HG03520 (cell line): ENCODE results near the gene ZC3H13.

Experiments used
- ATAC-seq: cut with Tn5 transposase; IDR thresholded peaks from one replicate; pipeline ENCODE4 v1.9.1; 2021; ENCODE audit warnings: mild to moderate bottlenecking, moderate library complexity; ENCODE audit not compliant: unreplicated experiment

ZC3H13 gene

GRCh38 chr13:46052319-46053161, at the start of gene ZC3H13:
Gene ZC3H13 (minus strand): TSS chr13:46052746. CDS start chr13:46045507, 7,239 bp downstream.
- ATAC-seq = peak; percentile 98

DNA sequence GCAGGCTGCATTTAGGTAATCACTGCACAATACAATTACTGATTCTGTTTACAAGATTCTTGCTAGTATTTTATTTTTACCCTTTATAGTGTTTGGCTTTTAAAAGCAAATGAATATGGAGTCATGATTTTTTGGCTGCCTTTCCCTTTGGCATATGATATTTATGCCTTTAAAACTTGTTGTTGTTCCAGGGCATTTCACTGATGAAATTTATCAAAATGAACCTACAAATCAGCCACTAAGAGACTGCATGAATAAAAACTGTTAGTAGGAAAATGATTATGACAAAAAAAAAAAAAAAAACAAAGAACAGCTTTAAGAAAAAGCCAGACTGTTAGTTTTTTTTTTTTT, 49.7 kb upstream of the ZC3H13 start:
- no peak for ATAC-seq

GRCh38 chr13:46101484-46102254, 49.1 kb upstream of the ZC3H13 start:
- no peak for ATAC-seq

- no peak for ATAC-seq
Measured at GRCh38 chr13:46101002-46101401, 48.5 kb upstream of the ZC3H13 start.

GRCh38 chr13:46100191-46100815, 47.8 kb upstream of the ZC3H13 start:
- peak; percentile 45 for ATAC-seq

GRCh38 chr13:46097663-46098062, 45.1 kb upstream of the ZC3H13 start:
- no peak for ATAC-seq

DNA sequence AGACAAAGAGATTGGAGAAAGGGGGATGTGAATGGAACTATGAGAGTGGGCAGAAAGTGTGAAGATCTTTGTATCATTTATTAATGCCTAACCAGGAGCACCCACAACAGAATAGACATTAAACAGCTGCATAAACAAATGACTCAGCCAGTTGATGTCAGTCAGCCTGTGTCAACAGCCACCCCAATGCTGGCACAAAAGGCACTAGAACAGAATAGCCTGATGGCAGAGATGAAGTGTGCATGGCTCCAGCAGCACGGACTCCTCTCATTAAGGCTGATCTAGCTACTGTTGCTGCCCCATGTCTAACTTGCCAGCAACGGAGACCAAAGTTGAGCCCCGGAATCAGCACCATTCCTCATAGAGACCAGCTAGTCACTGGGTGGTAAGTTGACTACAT, 44.5 kb upstream of the ZC3H13 start:
- ATAC-seq = no peak

GRCh38 chr13:46094478-46094877, 41.9 kb upstream of the ZC3H13 start:
- ATAC-seq = no peak

DNA sequence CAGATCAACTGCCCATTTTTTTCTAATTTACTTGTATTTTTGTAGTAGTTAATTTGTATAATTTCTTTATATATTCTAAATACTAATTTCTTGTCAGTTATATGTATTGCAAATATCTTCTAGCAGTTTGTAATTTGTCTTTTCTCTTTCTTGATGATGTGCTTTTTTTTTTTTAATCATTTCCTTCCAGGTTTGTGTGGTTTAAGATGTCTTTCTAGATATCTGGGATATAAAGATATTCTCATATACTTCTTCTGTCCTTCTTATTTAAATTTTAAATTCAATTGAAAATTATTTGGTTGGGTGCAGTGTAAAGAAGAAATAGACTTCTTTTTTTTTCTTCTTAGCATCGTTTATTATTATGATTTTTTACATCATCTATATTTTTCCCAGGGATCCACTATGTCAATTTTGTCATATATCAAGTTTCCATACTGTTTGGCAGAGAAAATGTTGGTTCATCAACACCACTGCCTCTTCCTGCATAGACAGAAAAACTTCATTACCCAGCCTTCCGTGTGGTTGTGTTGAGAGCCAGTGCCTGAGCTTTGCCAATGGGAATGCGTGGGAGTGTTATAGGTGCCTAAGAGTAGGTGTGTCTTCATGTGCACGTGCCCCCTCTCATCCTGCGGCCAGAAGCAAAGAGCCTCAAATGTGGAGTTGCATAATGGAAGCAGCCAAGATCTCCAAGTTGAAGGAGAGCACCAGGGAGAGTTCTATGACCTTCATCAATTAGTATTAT, 36.4 kb upstream of the ZC3H13 start:
- no peak for ATAC-seq

DNA sequence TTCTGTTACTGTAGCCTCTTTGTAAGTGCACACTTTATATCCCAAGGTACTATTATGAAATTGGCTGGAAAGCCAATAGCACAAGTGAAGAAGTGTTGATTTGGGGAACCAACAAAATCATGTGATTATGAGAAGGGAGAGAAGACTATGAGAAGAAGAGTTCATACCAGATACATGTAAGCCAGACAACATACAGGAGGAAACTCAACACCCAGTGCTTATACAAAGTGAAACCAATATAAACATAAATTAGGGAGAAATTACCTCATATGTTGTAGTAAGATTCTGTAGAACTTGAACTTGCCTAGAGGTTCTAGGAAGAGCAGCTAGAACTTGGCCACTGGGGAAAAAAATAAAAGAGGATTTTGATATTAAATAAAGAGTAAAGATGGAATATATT, 34.9 kb upstream of the ZC3H13 start:
- no peak for ATAC-seq

DNA sequence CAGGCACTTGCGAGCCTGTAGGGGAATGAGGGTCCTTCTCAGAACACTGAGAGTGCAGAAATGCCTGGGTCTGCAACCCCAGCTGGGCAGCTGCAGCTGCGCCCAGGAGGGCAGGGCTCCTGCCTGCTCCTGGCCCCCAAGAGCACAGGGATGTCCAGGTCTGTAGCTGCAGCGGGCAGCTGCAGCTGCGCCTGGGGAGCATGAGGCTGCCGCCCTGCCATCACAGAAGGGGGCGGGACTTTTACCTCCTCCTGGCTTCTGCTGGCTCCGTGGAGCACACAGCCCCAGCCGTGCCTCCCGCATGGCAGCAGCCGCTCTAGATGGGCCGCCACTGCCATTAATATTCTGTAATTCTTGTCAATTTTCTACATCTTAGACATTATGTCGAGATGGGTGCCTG, 34.4 kb upstream of the ZC3H13 start:
- no peak for ATAC-seq

- ATAC-seq = no peak
Measured at GRCh38 chr13:46086421-46086922, 33.9 kb upstream of the ZC3H13 start.

GRCh38 chr13:46085737-46086136, 33.2 kb upstream of the ZC3H13 start:
- no peak for ATAC-seq

DNA sequence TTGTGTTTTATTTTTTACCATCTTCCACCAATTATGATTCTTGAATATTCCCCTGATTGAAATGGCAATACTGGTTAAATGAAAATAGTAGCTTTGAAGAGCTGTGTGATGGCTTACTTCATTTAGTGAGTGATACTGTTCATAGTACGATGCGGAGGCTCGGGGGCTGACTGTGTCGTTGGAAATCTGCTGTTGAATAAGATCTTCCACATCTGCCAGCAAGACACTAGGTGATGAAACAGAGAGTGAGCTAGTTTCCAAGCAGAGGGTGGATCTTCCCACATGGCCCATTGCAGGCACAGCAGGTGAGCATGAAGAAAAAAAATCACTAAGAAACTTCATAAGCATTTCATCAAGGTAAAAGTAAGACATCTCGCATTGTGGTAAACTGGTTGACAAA, 29.8 kb upstream of the ZC3H13 start:
- no peak for ATAC-seq

DNA sequence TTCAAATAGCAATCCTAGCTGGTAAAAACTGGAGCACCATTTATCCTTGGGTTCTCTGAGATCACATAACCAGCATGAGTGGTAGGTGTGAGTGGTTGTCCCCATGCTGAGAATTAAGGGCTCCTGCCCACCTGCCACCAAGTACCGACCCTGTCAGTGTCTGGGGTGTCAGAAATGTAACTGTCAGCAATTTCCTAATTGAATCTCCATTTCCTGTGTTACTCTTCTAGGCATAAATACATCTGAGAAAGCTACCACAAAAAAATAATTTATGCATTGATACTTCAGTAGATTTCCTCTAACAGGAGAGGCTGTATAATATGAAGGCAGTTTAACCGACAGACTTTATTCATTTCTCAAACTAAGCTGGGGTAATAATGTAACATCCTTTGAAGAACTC, 27.2 kb upstream of the ZC3H13 start:
- no peak for ATAC-seq

- ATAC-seq = no peak
Measured at GRCh38 chr13:46077265-46077664, 24.7 kb upstream of the ZC3H13 start.

GRCh38 chr13:46076827-46077226, 24.3 kb upstream of the ZC3H13 start:
- no peak for ATAC-seq

GRCh38 chr13:46075811-46076210, 23.3 kb upstream of the ZC3H13 start:
- ATAC-seq = no peak

- peak; percentile 84 for ATAC-seq
Measured at GRCh38 chr13:46071590-46072249, 19.2 kb upstream of the ZC3H13 start.

GRCh38 chr13:46063292-46063691, 10.7 kb upstream of the ZC3H13 start:
- no peak for ATAC-seq
